Vagina (tissue), 2 donors: ENCODE data around the gene CCNB1IP1. TPM values are rescaled to one million over a fixed set of nuclear protein-coding genes. Genes with fewer than 3 reads are reported as not detected.

Source experiments
- DNase-seq, 2 donors: peaks; one replicate each; pipeline ENCODE4 v3.0.0-alpha.2; 2017; ENCODE audit errors: extremely low spot score in 2 of 2
- H3K27ac ChIP-seq: fragments of 200-600 bp; sonication (generic); one replicate; pipeline ENCODE4 v1.5.1; 2019
- H3K27me3 ChIP-seq: fragments of 200-600 bp; sonication (generic); one replicate; pipeline ENCODE4 v1.5.1; 2019
- H3K36me3 ChIP-seq, 2 donors: fragments of 200-600 bp; sonication (generic); one replicate each; pipeline ENCODE4 v1.5.1; 2017 to 2019
- H3K4me1 ChIP-seq: fragments of 200-600 bp; sonication (generic); one replicate; pipeline ENCODE4 v1.5.1; 2019
- H3K4me3 ChIP-seq, 2 donors: fragments of 200-600 bp; sonication (generic); 1 replicate in 1 of 2; 2 replicates in 1 of 2; pipeline ENCODE4 v1.5.1; 2016 to 2019
- H3K9me3 ChIP-seq: fragments of 200-600 bp; sonication (generic); one replicate; pipeline ENCODE4 v1.5.1; 2019
- CTCF ChIP-seq, 3 experiments: fragments of 450-650 bp in 2 of 3; fragments of 200-600 bp in 1 of 3; sonication (generic) in 1 of 3; IDR thresholded peaks; one replicate each; pipeline ENCODE4 v1.5.1; 2017 to 2019; ENCODE audit warnings: antibody characterized with exemption in 3 of 3, mild to moderate bottlenecking in 2 of 3, moderate library complexity in 2 of 3
- POLR2A ChIP-seq, 2 donors: fragments of 450-650 bp; IDR thresholded peaks; one replicate each; pipeline ENCODE4 v1.6.1; 2017; ENCODE audit warnings: antibody characterized with exemption in 2 of 2, mild to moderate bottlenecking in 2 of 2, moderate library complexity in 2 of 2
- POLR2AphosphoS5 ChIP-seq, 2 donors: sonication (generic); formaldehyde crosslinking; IDR thresholded peaks; one replicate each; pipeline ENCODE4 v1.9.0; 2017; ENCODE audit warnings: antibody characterized with exemption in 2 of 2, mild to moderate bottlenecking in 2 of 2, low read depth in 1 of 2; ENCODE audit not compliant: insufficient read depth in 1 of 2
- intact Hi-C: fragments of 100-400 bp; cut with DNase I; formaldehyde crosslinking; loops from one replicate; pipeline ENCODE4 v1.15.1; 2023
- total RNA-seq: library from RNA; depleted of rRNA; stranded (reverse); fragments of >200 nt; gene quantifications from one replicate; pipeline ENCODE4 v1.2.3, GENCODE V29; 2016

CCNB1IP1 gene
- total RNA-seq, 1 donor from 2014 or later, result 38.5 TPM

- H3K4me1 ChIP-seq, result peaks cover 29% of the 10 kb centered on the region
- intact Hi-C loops, result loop anchor here (5.0 kb wide), 1 partner anchor 284 kb away; no protein-coding TSS in a partner anchor
- H3K27ac ChIP-seq, result no peak overlapping the region
Observed at GRCh38 chr14:20328705-20329104, 4.4 kb downstream of the CCNB1IP1 start.

GRCh38 chr14:20327005-20327869 lies 5.8 kb downstream of the CCNB1IP1 start:
- Histone ChIP-seq H3K27me3 (no peaks in the 10 kb centered on the region), H3K36me3 (peaks cover 0 to 39% of the 10 kb centered on the region in 2 donors), H3K4me1 (peaks cover 24% of the 10 kb centered on the region), H3K9me3 (no peaks in the 10 kb centered on the region), H3K4me3 (no peak overlapping the region), H3K27ac (peak overlapping the region; percentile 42)
- TF ChIP-seq POLR2AphosphoS5 (IDR thresholded peaks at IDR 0.05; ENCODE audit: insufficient read depth in 1 of 2, low read depth in 1 of 2), result peak in 1 of 2 donors; percentile 69
- no peak for TF ChIP-seq POLR2A (IDR thresholded peaks at IDR 0.05)
- peak; percentile 64 to 74 (median 65) for TF ChIP-seq CTCF (IDR thresholded peaks at IDR 0.05)
- intact Hi-C loops, result loop anchor here (5.0 kb wide), 1 partner anchor 285 kb away; no protein-coding TSS in a partner anchor
- no peak for DNase-seq

More at GRCh38 chr14:20328705-20329104, 4.4 kb downstream of the CCNB1IP1 start:
- Histone ChIP-seq H3K9me3 (no peaks in the 10 kb centered on the region), H3K36me3 (peaks cover 0 to 29% of the 10 kb centered on the region in 2 donors), H3K27me3 (no peaks in the 10 kb centered on the region), H3K4me3 (no peak overlapping the region)
- DNase-seq, result no peak
- TF ChIP-seq POLR2AphosphoS5 (IDR thresholded peaks at IDR 0.05; ENCODE audit: insufficient read depth in 1 of 2, low read depth in 1 of 2) (no peak), CTCF (IDR thresholded peaks at IDR 0.05) (no peak), POLR2A (IDR thresholded peaks at IDR 0.05) (no peak)

- no peak for TF ChIP-seq POLR2A (IDR thresholded peaks at IDR 0.05)
- no peak for TF ChIP-seq CTCF (IDR thresholded peaks at IDR 0.05)
- no peak for TF ChIP-seq POLR2AphosphoS5 (IDR thresholded peaks at IDR 0.05; ENCODE audit: insufficient read depth in 1 of 2, low read depth in 1 of 2)
- no peak for DNase-seq
- Histone ChIP-seq H3K4me1 (no peaks in the 10 kb centered on the region), H3K27ac (no peak overlapping the region), H3K9me3 (no peaks in the 10 kb centered on the region), H3K4me3 (no peak overlapping the region), H3K27me3 (no peaks in the 10 kb centered on the region), H3K36me3 (peaks cover 0 to 57% of the 10 kb centered on the region in 2 donors)
- intact Hi-C loops, result no loop called here
Observed at GRCh38 chr14:20317720-20318119, 15.4 kb downstream of the CCNB1IP1 start.

GRCh38 chr14:20314026-20314425 lies 19.1 kb downstream of the CCNB1IP1 start:
- Histone ChIP-seq H3K4me1 (no peaks in the 10 kb centered on the region), H3K27me3 (no peaks in the 10 kb centered on the region), H3K4me3 (no peak overlapping the region), H3K9me3 (no peaks in the 10 kb centered on the region), H3K36me3 (peaks cover 0 to 62% of the 10 kb centered on the region in 2 donors), H3K27ac (no peak overlapping the region)
- TF ChIP-seq POLR2A (IDR thresholded peaks at IDR 0.05) (no peak), POLR2AphosphoS5 (IDR thresholded peaks at IDR 0.05; ENCODE audit: insufficient read depth in 1 of 2, low read depth in 1 of 2) (no peak), CTCF (IDR thresholded peaks at IDR 0.05) (no peak)
- DNase-seq, result no peak
- intact Hi-C loops, result no loop called here

GRCh38 chr14:20306079-20306423 lies 27.0 kb downstream of the CCNB1IP1 start:
- DNase-seq, result no peak
- no peaks in the 10 kb centered on the region for H3K9me3 ChIP-seq
- H3K4me1 ChIP-seq, result peaks cover 24% of the 10 kb centered on the region
- no peak overlapping the region for H3K27ac ChIP-seq
- intact Hi-C loops, result no loop called here
- TF ChIP-seq POLR2A (IDR thresholded peaks at IDR 0.05) (no peak), CTCF (IDR thresholded peaks at IDR 0.05) (no peak), POLR2AphosphoS5 (IDR thresholded peaks at IDR 0.05; ENCODE audit: insufficient read depth in 1 of 2, low read depth in 1 of 2) (no peak)
- peak overlapping the region in 1 of 2 donors; percentile 81 for H3K4me3 ChIP-seq
- no peaks in the 10 kb centered on the region for H3K27me3 ChIP-seq
- H3K36me3 ChIP-seq, result no peaks in the 10 kb centered on the region
